Colon (tissue), 2 donors: ENCODE data around the gene DDC.
"Not testable (repeated sequence)": the region's sequence is repeated elsewhere in the genome, so short reads cannot be mapped to it uniquely, and the experiment has no call there.

Experiments
- FAIRE-seq: peaks from 2 replicates; lab custom pipeline; 2012; peaks lifted over from hg19 to GRCh38; lab: Jason Lieb, UNC
- donor health status: control.
- donor health status: control.

The DDC gene

GRCh38 chr7:50589364-50589763 is 24.2 kb upstream of the DDC start:
- no peak for FAIRE-seq

- FAIRE-seq, result no peak
These were observed 23.7 kb upstream of the DDC start for GRCh38 chr7:50588937-50589336.

- FAIRE-seq, result no peak
These were observed 22.5 kb upstream of the DDC start for GRCh38 chr7:50587737-50588136.

- no peak for FAIRE-seq
These were observed 19.7 kb upstream of the DDC start for GRCh38 chr7:50584793-50585408.

GRCh38 chr7:50584386-50584785 is 19.2 kb upstream of the DDC start:
- FAIRE-seq, result no peak

GRCh38 chr7:50583295-50583694 is 18.1 kb upstream of the DDC start:
- not testable (repeated sequence) for FAIRE-seq

- not testable (repeated sequence) for FAIRE-seq
These were observed 17.1 kb upstream of the DDC start for GRCh38 chr7:50582271-50582670.

- not testable (repeated sequence) for FAIRE-seq
These were observed 15.5 kb upstream of the DDC start for GRCh38 chr7:50580666-50581065.

- no peak for FAIRE-seq
These were observed 14.9 kb upstream of the DDC start for GRCh38 chr7:50580057-50580456.

GRCh38 chr7:50578105-50578504 is 12.9 kb upstream of the DDC start:
- FAIRE-seq, result not testable (repeated sequence)

GRCh38 chr7:50577569-50577968 is 12.4 kb upstream of the DDC start:
- no peak for FAIRE-seq

GRCh38 chr7:50576388-50576787 is 11.2 kb upstream of the DDC start:
- not testable (repeated sequence) for FAIRE-seq

GRCh38 chr7:50567715-50568261 is 2.6 kb upstream of the DDC start:
- no peak for FAIRE-seq

GRCh38 chr7:50565977-50566376 is 772 bp upstream of the DDC start:
- FAIRE-seq, result no peak

GRCh38 chr7:50565559-50565916 is 333 bp upstream of the DDC start:
- FAIRE-seq, result no peak

GRCh38 chr7:50564171-50564570 is 1.0 kb downstream of the DDC start:
- no peak for FAIRE-seq

GRCh38 chr7:50562136-50562535 is 3.1 kb downstream of the DDC start:
- FAIRE-seq, result no peak

- no peak for FAIRE-seq
These were observed 4.3 kb downstream of the DDC start for GRCh38 chr7:50560865-50561351.

- FAIRE-seq, result no peak
These were observed 5.3 kb downstream of the DDC start for GRCh38 chr7:50559881-50560280.

- FAIRE-seq, result no peak
These were observed 6.7 kb downstream of the DDC start for GRCh38 chr7:50558294-50559053.

- no peak for FAIRE-seq
These were observed 8.1 kb downstream of the DDC start for GRCh38 chr7:50557099-50557498.

GRCh38 chr7:50556247-50556991 is 8.8 kb downstream of the DDC start:
- FAIRE-seq, result no peak
